ENCODE measurements around the gene OSBPL2.

OSBPL2 gene

GRCh38 chr20:62303340-62304226 lies 65.3 kb downstream of the OSBPL2 start:
- no peak for DNase-seq

DNA sequence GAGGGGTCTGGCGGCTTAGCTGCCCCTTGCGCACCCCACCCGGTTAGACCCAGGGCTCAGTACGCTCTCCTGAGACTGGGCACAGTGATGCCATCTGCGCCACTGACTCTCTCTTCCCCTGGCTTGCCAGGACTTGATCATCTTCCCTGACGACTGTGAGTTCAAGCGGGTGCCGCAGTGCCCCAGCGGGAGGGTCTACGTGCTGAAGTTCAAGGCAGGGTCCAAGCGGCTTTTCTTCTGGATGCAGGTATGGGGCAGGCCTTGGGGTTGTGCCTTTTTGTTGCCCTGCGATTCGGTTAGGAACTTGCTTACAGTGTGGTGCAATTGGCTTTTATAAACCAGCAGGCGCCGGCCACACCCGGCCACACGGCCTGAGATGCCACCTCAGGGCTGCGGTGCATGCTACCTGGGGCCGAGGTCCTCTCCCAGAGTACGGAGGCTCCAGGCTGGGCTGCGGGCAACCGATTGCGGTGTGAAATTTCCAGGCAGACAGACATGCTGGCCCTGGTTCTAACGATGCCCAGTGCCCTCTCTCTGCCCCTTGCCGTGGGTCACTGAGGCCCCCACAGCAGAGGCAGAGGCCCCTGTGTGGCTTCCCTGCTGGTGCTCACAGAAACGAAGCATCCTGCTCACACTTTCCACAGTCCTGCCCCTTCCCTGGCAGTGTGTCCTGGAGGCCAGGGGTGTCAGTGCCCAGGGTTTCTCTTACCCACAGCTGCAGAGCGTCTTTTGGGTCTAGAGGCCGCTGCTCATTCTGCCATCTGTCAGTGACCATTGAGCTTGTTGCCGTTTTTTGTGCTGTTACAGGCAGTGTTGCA lies 66.2 kb downstream of the OSBPL2 start:
- DNase-seq: no peak

DNA sequence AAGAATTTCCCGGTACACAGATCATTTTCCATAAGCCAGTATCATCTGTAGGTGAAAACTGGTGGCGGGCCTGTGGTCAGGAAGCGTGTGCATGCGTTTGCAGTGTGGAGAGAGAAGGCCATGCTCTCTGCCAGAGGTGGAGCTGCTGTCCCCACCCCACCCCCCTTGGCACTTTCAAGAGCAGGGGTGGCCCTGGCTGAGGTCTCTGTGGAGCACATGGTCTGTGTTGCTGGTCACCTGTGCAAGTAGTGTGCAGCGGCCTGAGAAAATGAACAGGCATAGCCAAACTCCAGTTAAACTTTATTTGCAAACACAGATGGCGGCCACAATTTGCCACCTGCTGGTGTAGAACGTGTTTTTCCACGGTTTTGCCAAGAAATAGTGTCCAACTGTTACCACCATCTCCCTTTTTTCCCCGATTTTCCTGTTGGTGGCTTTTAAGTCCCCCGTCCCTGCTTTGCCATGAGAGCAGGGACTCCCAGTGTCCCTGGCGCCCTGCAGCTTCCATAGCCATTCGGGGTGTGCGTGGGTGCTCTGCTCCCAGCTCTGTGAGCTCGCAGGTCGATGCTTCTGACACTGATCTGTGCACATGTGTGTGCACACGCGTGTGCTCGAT lies 66.9 kb downstream of the OSBPL2 start:
- DNase-seq: no peak

DNA sequence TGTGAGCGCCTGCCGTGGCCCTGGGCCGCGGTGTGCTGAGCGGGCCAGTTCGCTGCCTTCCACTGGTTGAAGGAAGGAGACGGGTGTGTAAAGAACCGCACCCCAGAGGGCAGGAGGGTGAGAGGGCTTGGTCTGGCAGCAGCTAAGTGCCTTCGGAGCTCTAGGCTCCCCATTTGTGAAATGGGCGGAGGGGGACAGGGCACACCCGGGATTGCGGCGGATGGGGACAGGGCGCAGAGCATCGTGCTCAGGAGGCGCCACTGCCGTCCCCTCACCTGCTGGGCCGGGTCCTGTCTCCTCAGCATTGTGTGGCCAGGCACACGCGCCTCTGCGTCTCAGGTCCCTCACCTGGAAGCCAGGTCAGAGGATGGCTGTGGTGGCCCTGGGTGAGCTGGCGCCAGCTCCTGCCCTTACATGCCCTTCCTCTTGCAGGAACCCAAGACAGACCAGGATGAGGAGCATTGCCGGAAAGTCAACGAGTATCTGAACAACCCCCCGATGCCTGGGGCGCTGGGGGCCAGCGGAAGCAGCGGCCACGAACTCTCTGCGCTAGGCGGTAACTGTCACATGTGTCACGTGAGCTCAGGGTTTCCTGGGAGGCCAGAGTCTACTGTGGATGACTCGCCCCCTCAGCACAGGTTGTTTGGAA lies 67.6 kb downstream of the OSBPL2 start:
- DNase-seq: no peak

DNA sequence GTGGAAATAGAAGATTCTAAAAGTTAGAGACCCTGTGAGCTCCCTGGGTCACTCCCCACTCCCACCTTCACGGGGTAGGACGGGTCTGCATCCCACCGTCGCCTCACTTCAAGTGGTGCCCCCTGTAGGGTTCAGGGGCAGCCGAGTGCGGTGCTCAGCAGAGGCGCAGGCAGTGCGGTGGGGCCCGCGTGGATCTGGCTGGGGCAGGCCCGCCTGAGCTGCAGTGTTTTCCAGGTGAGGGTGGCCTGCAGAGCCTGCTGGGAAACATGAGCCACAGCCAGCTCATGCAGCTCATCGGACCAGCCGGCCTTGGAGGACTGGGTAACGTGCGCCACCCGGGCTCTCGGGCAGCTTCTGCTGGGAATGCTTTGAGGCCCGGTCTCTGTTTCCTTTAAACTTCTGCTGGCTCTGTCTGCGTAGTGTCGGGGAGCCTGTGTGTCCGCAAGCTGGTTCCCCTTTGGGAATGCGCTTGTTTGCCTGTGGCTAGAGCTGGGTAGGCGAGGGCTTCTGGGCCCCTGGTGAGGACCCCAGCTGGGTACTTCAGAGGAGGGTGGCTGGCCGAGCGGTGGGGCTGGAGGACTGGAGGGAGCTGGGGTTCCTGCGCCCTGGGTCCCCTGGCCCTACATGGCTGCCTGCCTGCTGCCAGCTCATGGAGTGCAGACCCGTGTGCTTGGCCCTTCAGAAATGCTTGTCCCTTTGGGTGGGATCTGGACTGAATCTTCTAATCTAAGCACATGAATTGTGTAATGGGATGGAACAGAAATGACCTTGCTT lies 68.3 kb downstream of the OSBPL2 start:
- no peak for DNase-seq

GRCh38 chr20:62307226-62308101 lies 69.1 kb downstream of the OSBPL2 start:
- DNase-seq: no peak

- DNase-seq: no peak
Observed at GRCh38 chr20:62308102-62308822, 69.9 kb downstream of the OSBPL2 start.

DNA sequence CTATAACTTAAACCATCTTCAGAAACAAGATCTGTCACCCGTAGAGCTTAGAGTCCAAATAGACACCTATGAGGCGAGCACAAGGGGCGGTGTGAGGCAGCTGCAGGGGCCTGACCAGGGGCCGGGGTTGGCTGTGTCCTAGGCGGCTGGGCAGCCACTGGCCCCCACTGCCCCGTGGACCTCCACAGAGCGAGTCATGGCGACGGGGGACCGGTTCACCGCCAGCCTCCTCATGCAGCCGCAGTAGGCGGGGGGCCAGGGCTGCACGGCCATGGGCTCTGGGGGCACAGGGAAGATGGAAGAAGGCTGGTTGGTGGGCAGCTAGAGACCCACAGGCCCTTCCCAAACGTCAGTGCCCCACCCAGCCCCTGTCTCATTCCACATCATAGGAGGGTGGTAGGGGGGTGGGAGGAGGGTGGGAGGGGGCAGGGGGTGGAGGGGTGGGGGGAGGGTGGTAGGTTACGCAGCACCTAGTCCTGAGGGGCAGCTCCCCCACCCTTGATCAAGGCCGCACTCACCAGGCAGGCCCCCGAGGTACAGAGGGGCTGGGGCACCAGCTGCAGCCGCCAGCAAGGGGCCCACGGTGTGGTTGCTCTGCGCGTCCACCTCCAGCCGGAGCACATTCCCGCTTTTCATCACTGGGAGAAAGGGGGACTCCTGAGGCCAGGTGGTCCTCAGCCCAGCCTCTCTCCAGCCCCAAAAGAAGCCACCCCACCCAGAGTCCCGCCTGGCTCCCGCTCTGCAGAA lies 71.0 kb downstream of the OSBPL2 start:
- no peak for DNase-seq

GRCh38 chr20:62309947-62310756 lies 71.8 kb downstream of the OSBPL2 start:
- no peak for DNase-seq

GRCh38 chr20:62310757-62311121 lies 72.4 kb downstream of the OSBPL2 start:
- DNase-seq: no peak

- DNase-seq: no peak
Observed at GRCh38 chr20:62311150-62311549, 72.8 kb downstream of the OSBPL2 start.

GRCh38 chr20:62311832-62312661 lies 73.7 kb downstream of the OSBPL2 start:
- DNase-seq: no peak

DNA sequence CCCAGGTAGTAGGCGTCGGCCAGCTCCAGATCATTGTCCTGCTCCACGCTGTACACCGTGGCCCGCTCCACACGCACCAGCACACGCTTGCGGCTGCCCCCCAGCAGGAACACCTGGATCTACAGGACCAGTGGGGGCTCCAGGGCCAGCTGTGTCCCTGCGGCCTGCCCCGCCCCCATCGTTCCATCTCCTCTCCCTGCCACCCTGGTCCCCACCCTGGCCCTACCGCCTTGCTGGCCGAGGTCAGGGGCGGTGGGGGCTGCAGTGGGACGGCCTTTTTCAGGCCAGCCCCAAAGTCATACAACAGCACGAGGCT lies 74.3 kb downstream of the OSBPL2 start:
- DNase-seq: no peak

GRCh38 chr20:62313021-62313420 lies 74.7 kb downstream of the OSBPL2 start:
- DNase-seq: no peak

GRCh38 chr20:62313460-62314338 lies 75.4 kb downstream of the OSBPL2 start:
- DNase-seq: no peak

DNA sequence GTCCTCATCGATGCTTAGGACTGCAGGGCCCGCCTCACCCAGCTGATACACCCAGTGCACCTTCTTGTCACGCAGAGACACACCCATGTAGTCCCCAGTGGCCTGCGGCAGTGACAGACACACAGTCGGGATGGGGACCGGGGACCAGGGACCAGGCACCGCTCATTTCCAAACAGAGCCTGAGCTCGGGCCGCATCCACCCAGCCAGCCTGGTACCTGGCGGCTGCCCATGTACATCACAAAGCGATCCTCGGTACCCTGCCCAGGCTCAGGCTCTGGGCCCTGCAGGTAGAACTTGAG lies 76.0 kb downstream of the OSBPL2 start:
- DNase-seq: no peak

DNA sequence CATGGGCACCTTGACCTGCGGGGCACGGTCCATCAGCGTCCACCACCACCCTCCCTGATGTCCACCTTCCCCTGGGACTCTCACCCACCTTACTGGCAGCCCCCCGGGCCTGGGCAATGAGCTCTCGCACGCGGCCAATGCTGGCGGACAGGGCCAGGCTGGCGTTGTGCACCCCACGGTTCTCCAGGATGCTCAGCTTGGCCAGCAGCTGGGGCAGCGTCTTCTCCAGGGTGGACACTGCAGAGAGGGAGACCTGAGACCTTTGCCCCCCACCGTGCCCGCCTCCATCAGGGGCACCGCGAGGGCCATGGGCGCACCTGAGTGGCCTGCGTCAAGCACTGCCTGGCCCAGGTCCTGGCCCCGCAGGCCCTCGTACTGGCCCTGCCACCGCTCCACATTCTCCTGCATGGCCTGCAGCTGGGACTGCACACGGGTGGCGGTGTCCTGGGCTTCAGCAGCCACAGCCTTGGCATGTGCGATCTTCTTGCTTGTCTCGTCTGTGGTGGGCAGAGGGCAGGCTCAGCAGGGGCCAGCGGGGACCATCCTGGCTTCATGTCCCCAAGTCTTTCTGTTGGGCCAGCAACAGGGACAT lies 76.5 kb downstream of the OSBPL2 start:
- DNase-seq: no peak

All from activated effector memory CD4-positive, alpha-beta T cell treated with Interleukin-2 at 50 U/mL for 16 hours (primary cell).